NCI-H1048 (cell line): ENCODE results near the gene PTGFRN.
"Not testable (repeated sequence)": the region's sequence is repeated elsewhere in the genome, so short reads cannot be mapped to it uniquely, and the experiment has no call there.

ENCODE experiments used
- DNase-seq: peaks from one replicate; lab custom pipeline; 2025; lab: John Stamatoyannopoulos, UW

The PTGFRN gene

DNA sequence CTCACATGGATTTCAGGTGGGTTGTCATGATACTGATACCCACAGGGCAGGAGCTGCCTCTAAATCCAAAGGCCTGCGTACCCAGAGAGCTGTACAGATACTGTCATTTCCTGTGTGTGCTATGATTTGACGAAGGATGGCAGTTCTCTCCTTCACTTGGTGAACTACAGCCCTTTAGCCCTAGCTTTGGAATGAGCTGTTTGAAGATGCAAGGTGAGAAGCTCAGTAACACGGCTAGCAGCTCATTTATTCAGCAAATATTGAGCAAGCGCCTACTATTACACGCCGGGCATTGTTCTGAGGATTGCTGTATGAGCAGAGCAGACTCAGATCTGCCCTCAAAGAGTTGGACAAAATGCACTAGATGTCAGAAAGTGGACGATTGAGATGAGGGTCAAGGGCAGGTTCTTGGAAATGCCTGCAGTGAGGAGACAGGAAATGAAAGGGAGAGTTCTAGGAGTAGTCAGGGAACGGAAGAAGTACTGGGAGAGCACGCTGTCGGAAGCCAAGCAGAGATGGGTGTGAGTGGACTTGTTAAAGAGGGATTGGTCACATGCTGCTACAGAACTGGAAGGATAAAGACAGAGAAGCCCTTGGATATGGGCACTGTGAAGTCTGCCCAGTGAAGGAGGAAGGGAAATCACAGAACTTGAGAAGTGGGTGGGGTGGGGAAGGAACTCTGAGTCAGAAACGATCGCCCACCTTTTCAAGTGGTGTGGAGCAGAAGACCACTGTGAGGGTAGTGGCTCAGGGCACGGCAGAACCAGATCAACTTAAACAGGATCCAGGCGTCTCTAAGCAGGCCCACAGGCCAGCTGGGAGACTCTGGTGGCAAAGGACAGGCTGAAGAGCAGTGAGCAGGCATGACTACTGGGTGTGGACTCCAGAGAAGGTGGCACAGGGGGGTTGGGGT lies 7.1 kb downstream of the PTGFRN start:
- DNase-seq = no peak

DNA sequence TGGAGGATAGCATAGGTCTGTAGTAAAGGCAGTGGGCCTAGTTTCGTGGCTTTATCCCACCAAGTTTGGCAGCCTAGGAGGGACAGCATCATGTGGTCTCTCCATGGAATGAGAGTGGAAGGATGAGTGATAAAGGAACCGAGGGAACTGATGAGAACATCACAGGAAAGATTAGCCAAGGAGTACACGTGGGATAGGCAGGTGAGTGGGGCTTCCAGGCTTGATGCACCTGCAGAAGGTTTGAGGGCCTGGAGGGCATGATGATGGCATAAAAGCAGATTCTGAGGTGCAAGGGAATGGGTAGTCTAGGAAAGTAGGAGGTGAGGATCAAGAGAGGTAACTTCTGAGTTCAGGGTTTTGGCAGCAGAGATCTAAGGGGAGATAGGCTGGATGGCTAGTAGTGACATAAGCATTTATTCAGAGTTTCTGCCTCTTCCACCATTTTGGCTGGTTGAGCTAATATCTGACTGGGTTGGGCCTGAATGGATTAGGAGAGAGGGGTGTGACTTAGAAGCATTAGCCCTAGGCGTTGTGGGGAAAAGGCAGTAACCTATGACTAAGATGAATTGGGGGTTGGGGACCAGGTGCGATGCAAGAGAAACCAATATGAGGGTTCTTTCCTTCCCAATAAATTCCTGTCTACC lies 9.1 kb downstream of the PTGFRN start:
- DNase-seq = no peak

DNA sequence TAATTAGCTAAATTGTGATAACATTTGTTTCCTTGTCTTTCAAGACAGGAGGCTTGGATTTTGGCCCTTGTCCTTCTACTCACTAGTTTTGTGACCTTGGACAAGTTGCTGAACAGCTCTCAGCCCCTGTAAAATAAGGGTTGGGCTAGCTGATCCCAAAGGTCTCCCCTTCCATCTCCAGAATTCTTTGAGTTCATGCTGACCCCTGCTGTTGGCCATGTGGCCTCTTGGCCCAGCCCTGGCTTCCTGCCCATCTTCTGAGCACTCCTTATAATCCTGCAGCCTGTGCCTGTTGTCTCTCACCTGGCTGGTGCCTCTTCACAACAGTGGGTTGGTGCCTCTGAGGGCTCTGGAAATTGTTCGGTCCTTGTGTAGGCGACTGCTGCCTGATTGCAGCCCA lies 10.1 kb downstream of the PTGFRN start:
- no peak for DNase-seq

DNA sequence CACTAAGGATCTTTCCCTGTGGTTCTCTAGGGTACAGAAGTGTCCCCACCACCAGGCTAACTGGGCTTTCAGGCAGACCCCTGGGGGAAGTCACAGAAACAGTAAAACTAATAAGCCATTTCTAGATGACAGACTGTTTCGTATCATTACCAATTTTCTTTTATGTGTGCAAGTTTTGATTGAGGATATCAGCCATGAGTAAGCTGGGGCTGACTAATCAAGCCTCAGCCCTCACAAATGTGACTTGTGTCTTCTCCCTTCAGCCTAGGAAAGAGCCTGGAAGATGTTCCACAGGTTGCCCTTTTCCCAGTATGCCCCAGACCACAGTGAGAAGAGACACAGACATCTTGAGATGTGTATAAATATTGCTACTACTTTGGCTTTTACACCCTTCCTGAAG lies 10.5 kb downstream of the PTGFRN start:
- no peak for DNase-seq

DNA sequence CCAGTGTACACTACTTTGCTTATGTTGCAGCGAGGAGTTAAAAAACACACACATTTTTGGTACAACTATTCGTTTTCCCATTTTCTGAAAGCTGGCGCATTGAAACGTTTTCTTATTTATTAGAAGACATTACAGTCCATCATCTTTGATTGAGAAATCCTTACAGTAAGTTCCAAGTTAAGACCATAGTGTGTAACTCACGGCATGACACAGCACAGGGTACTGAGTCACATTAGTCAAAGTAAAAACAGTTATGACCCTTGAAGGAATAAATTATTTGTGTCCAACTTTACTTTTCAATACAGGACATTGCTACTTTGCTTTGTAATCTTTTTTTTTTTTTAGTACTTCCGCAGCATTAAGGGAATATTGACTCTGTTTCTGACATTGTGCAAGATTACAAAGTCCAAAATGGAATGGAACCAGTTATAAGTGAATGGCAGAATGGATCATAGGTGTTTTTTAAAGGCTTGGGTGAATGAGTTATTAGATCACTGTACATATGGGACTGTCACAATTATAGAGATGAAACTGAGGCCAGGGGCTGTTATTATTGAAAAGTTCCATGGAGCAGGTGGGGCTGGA lies 11.7 kb downstream of the PTGFRN start:
- no peak for DNase-seq

DNA sequence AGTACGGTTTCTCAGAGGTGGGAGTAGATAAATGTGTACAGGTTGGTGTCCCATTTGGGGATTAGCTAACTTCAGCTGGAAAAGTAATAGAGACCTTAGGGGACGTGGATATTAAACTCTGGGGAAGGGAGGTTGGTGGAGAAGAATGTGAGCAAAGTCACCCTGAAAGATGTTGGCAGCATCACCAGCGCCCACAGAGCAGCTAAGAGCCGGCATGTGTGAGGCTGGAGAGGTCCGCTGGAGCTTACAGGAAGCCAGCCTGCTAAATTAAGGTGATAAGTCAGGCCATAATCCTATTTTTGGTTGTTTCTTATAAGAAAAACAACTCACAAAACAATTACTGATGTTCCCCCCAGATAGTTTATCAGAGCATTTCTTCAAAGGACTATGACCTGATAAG lies 12.2 kb downstream of the PTGFRN start:
- DNase-seq = no peak

DNA sequence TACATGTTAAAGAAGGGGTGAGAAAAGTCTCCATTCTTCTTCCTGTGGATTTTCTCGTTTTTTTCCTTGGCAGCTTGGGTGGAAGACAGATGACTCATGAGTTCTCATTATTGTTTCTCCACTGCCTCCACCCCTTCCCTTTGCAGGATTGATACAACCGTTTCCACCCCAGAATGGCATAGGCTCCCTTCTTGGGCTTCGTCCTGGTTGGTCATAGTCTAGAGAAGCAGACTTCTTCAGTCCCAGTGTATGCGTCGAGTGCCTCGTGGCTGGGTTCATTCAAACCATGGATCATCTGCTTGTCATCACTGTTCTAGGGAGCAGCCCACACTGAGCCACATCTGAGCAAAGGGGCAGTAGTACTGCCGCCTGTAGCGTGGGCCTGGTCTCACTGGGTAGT lies 13.7 kb downstream of the PTGFRN start:
- DNase-seq = no peak

DNA sequence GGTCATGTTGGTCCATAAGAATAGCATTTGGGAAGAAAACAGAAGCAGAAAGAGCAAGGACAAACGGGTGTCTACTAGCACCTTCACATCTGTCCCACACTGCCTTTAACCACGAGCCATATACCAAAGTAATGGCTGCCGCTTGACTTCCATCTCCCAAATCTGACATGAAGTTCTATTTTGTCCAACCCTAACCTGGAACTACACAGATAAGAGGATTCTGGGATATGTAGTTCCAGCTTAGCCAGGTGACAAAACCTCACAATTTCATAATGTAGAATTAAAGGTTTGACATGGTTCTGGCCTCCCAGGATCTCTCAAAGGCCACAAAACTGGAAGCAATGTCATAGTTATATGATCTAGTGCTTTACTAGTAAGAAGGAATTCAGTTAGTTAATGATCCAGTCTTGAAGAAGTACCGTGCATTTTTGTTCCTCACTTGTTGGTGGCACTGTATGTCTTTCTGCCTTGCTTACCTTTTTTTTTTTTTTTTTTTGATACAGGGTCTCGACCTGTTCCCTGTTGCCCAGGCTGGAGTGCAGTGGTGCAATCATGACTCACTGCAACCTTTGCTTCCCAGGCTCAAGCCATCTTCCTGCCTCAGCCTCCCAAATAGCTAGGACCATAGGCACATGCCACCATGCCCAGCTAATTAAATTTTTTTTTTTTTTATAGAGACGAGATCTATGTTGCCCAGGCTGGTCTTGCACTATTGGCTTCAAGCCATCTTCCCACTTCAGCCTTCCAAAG lies 17.5 kb downstream of the PTGFRN start:
- DNase-seq = no peak

DNA sequence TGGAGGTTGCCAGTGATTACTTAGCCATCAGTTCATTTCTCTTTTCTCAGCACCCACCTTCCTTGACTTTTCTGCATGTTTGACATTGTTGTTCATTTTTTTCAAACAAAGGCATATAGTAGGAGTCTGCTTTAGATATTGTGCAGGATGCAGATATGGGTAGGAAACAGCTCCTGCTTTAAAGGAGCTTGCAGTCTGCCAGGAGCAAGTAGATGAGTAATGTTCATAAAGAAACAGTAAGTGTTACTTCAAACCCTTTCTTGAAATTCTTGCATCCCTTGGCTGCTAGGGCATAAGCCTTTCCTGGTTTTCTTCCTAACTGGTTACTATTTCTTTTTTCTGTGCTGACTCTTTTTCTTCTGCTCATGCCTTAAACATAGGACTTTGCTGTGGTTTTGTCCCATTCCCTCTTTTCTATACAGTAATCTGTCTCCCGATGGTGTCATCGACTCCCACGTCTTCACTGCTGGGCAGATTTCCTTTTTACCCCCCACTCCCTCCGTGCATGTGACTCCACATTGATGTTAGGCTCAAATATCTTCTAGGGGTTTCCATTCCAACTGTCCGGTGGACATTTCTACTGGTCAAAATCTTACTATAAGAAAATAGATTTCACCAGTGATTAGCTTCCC lies 20.4 kb downstream of the PTGFRN start:
- DNase-seq = no peak

DNA sequence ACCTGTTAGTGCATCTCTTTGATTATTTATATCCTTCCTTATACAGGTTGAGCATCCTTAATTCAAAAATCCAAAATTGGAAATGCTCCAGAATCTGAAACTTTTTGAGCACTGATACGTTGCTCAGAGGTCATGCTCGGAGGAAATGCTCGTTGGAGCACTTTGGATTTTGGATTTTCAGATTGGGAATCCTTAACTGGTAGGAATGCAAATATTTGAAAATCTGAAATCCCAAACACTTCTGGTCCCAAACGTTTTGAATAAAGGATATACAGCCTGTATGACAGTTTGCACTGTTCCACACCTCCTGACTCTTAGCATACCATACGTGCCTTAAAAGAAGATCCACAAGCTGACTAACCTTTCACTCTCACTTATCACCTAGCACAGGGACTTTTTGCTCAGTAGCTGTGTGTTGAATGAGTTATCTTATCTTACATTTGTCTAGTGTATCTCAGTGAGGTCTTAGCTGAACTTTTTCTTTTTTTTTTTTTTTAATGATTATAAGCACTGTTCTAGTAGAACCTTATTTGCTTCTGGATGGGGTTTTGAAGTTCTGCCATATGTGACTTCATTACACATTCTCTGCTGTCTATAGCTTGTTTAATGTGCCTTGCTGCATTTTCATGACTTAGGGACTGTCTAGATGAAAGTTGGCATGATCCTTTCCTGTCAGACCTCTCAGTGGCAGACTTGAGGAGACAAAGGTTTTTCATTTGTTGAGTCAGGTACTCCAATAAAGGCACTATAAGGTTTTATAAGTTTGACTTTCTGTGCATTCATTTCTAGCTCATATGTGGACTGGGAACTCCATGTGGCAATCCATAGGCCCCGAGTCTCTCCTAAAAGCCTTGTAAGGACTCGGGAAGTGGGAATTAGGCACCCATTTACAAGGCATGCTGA lies 21.6 kb downstream of the PTGFRN start:
- DNase-seq = no peak

DNA sequence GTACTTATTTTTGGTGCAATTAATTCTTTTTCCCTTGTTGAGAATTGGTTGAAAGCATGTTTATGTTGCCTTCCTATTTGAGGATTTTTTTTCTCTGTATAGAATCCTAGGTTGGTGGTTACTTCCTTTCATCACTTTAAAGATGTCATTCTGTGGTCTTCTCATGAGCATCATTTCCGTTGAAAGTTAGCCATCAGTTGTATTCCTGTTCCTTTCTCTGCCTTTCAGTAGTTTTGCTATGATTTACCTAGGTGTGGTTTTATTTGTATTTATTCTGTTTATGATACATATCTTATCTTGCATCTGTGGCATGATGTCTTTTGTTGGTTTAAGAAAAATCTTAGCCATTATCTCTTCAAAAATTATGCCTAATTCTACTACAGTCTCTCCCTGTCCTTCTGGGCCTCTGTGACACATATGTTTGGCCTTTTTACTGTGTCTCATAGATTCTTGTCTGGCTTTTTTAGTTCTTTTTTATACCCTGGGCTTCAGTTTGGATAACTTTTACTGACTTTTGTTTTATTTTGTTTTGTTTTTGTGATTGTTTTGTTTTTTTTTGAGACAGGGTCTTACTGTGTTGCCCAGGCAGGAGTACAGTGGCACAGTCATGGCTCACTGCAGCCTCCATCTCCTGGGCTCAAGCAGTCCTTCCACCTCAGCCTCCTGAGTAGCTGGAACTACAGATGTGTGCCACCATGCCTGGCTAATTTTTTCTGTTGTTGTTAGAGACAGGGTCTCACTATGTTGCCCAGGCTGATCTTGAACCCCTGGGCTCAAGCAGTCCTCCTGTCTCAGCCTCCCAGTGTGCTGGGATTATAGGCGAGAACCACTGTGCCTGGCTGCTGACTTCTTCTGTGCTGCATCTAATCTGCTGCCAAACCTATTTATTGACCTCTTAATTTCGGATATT lies 24.1 kb downstream of the PTGFRN start:
- DNase-seq = no peak

DNA sequence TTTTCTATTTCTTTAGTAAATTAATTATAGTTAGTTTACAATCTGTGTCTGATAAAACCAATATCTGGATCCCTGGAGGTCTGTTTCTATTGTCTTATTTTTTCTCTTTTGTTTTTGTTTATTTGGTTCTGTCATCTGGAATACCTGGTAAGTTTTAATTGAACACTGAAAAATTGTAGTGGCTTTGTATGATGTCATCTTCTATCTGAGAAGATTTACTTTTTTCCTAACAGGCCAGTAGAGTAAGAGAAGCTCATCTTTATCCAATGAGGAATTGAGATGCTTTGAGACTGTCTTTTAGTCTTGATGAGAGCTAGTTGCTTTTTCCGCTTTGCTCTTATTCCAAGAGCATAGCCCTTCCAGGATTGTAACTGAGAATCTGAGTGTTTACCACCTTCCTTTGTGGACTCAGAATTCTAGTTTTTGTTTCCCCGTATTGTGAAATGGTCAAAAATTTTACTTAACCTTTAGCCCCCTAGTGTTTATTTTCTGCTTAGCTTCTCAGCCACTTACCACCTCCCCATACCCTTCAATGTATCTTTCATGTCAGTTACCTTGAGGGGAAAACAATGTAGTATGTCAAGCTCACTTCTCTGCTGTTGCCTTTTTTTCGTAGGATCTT lies 25.0 kb downstream of the PTGFRN start:
- DNase-seq = no peak

DNA sequence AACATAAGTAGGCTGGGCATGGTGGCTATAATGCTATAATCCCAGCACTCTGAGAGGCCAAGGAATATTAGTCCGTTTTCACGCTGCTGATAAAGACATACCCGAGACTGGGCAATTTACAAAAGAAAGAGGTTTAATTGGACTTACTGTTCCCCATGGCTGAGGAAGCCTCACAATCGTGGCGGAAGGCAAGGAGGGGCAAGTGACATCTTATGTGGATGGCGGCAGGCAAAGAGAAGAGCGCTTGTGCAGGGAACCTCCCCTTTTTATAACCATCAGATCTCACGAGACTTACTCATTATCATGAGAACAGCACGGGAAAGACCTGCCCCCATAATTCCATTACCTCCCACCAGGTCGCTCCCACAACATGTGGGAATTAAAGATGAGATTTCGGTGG lies 28.5 kb downstream of the PTGFRN start:
- no peak for DNase-seq

DNA sequence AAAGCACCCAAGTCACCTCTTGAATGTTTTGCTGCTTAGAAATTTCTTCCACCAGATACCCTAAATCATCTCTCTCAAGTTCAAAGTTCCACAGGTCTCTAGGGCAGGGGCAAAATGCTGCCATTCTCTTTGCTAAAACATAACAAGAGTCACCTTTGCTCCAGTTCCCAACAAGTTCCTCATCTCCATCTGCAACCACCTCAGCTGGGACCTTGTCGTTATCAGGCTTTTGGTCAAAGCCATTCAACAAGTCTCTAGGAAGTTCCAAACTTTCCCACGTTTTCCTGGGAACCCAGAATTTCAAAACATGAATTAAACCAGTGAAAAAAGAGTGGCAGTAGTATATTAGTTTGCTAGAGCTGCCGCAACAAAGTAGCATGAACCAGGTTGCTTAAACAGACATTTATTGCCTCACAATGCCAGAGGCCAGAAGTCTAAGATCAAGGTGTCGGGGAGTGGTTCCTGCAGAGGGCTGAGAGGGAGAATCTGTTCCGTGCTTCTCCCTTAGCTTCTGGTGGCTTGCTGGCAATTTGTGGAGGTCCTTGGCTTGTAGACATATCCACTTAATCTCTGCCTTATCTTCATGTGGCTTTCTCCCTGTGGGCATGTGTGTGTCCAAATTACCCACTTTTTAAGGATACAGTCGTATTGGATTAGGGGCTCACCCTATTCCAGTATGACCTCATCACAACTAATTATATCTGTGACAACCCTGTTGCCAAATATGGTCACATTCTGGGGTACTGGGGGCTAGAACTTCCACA lies 30.2 kb downstream of the PTGFRN start:
- not testable (repeated sequence) for DNase-seq

DNA sequence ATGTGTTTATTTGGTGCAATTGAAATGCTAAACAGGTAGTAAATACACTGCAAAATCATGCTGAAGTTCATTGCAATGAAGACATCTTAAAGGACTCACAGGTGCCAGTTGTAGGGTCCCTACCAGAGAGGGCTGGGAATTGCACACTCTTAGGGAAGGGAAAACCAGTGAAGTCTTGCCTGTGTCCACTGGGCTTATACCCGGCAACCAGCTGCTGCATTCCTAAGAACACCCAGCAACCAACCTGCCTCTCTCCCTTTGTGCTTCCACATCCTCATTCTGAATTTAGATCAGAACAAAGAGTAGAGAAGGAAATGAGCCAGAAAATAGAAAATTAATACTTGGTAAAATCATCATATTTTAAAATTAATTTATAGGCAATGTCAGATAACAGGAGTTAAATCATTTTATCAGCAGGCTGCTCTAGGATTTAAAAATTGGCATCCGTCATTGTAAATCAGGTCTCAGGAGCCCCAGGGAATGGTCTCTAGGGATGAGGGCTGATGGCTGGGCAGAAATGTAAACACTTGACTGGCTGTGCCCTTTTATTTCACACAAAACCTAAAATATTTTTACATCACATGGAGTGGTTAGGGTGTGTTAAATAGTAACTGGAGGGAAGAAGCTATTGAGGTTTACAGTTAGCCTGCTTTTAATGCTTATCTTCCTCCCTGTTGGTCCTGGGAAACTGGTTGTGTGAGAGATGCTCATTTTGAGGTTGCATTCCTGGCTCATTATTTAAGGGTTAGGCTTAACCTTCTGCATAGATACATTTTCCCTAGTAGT lies 31.3 kb downstream of the PTGFRN start:
- DNase-seq = no peak

DNA sequence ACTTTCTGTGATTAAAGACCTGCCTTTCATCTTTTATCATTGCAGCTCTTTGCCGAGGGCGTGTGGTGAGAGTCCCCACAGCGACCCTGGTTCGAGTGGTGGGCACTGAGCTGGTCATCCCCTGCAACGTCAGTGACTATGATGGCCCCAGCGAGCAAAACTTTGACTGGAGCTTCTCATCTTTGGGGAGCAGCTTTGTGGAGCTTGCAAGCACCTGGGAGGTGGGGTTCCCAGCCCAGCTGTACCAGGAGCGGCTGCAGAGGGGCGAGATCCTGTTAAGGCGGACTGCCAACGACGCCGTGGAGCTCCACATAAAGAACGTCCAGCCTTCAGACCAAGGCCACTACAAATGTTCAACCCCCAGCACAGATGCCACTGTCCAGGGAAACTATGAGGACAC lies 32.0 kb downstream of the PTGFRN start:
- DNase-seq = no peak

DNA sequence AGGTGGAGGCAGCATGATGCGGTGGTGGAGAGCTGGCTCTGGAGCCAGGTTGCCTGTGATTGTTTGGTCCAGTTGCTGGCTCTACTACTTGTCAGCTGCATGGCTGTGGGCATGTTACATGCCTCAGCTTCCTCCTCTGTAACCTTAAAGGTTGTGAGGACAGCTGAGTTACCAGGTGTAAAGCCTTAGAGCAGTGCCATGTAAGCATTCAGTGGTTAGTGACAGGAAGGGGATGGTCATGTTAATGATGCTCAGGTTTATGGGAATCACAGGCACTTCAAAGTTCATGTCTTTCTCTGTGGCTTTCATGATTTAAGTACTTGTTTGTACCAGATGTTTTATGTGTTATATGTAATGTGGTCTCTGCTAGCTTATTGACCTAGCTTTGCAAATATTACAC lies 32.6 kb downstream of the PTGFRN start:
- no peak for DNase-seq

DNA sequence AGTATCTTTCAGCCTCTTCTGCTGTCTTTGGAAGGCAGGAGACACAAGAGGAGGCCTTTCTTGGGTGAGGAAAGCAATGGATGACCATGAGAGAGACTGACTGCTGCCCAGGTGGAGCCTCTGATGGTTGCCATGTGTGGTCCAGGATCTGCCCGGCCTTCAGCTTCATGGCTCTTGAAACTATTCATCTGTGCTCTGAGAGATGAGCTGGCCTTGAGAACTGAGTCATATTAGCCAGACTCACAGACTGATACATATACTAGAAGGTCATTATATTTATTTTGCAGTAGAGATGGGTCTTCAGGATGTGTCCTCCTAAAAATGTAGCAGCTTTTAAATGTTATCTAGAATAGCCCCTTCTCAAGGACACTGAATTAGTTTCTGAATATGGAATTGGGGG lies 33.7 kb downstream of the PTGFRN start:
- DNase-seq = no peak
